ENCODE results near the gene KLHL29. TPM values are rescaled to one million over a fixed set of nuclear protein-coding genes. Genes with fewer than 3 reads are reported as not detected.

Gene KLHL29
- total RNA-seq, 2 experiments from 2014 or later: 2.5 to 2.7 TPM

GRCh38 chr2:23690421-23691105 lies 305.6 kb downstream of the KLHL29 start:
- DNase-seq (no peak), ATAC-seq (ENCODE audit: poor library complexity) (no peak)
- no peak overlapping the region for H3K27ac Mint-ChIP-seq
- H3K4me1 Mint-ChIP-seq (ENCODE audit: low read depth): no peaks in the 10 kb centered on the region
- no peaks in the 10 kb centered on the region for H3K36me3 ChIP-seq (ENCODE audit: insufficient read depth, low read length)
- H3K27me3 Mint-ChIP-seq: no peaks in the 10 kb centered on the region
- no peaks in the 10 kb centered on the region for H3K9me3 Mint-ChIP-seq
- no peak overlapping the region for H3K4me3 ChIP-seq (ENCODE audit: low read length)
- no peaks in the 10 kb centered on the region for H3K27me3 ChIP-seq (ENCODE audit: control insufficient read depth in 1 of 2, insufficient read depth in 2 of 2, low read length in 2 of 2)
- no peak overlapping the region for H3K27ac ChIP-seq (ENCODE audit: low read depth in 1 of 2, low read length in 2 of 2)
- H3K4me1 ChIP-seq (ENCODE audit: insufficient read depth, low read length): no peaks in the 10 kb centered on the region
- TF ChIP-seq CTCF (IDR thresholded peaks at IDR 0.05): no peak
- ChIA-PET CTCF (no interaction called here), POLR2A (no interaction called here)
- H3K36me3 Mint-ChIP-seq (ENCODE audit: low read depth): peaks cover 10% of the 10 kb centered on the region
- no peak overlapping the region for H3K4me3 Mint-ChIP-seq
- H3K9me3 ChIP-seq (ENCODE audit: control insufficient read depth in 1 of 2, insufficient read depth in 1 of 2, low read length in 2 of 2): no peaks in the 10 kb centered on the region
- intact Hi-C loops (cut with DNase I, micrococcal nuclease): no loop called here

DNA sequence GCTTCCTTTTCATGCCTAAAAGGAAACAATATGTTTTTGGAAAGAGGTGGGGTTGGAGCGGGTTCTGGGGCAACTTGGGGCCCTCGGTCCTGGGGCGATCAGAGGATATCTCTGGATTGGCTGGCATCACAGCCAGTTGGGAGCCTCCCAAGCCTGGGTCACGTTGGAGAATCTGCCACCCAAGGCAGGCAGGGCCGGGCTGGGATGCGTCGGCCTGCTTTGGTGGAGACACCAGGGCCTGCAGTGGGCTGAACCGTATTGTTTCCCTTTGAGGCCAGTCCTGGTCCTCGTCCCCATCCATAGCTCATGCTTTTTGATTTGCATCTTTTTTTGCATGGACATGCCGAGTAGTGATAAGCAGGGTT lies 306.1 kb downstream of the KLHL29 start:
- no peak overlapping the region for H3K27ac ChIP-seq (ENCODE audit: low read depth in 1 of 2, low read length in 2 of 2)
- Mint-ChIP-seq H3K9me3 (no peaks in the 10 kb centered on the region), H3K27ac (no peak overlapping the region), H3K4me3 (no peak overlapping the region), H3K36me3 (ENCODE audit: low read depth) (peaks cover 10% of the 10 kb centered on the region), H3K4me1 (ENCODE audit: low read depth) (no peaks in the 10 kb centered on the region), H3K27me3 (no peaks in the 10 kb centered on the region)
- no peak overlapping the region for H3K4me3 ChIP-seq (ENCODE audit: low read length)
- ChIA-PET POLR2A (no interaction called here), CTCF (no interaction called here)
- intact Hi-C loops (cut with DNase I, micrococcal nuclease): no loop called here
- H3K9me3 ChIP-seq (ENCODE audit: control insufficient read depth in 1 of 2, insufficient read depth in 1 of 2, low read length in 2 of 2): no peaks in the 10 kb centered on the region
- no peaks in the 10 kb centered on the region for H3K36me3 ChIP-seq (ENCODE audit: insufficient read depth, low read length)
- H3K4me1 ChIP-seq (ENCODE audit: insufficient read depth, low read length): no peaks in the 10 kb centered on the region
- H3K27me3 ChIP-seq (ENCODE audit: control insufficient read depth in 1 of 2, insufficient read depth in 2 of 2, low read length in 2 of 2): no peaks in the 10 kb centered on the region
- ATAC-seq (ENCODE audit: poor library complexity) (no peak), DNase-seq (no peak)
- no peak for TF ChIP-seq CTCF (IDR thresholded peaks at IDR 0.05)

- H3K36me3 ChIP-seq (ENCODE audit: insufficient read depth, low read length): no peaks in the 10 kb centered on the region
- no peaks in the 10 kb centered on the region for H3K9me3 ChIP-seq (ENCODE audit: control insufficient read depth in 1 of 2, insufficient read depth in 1 of 2, low read length in 2 of 2)
- Mint-ChIP-seq H3K4me3 (no peak overlapping the region), H3K9me3 (no peaks in the 10 kb centered on the region), H3K36me3 (ENCODE audit: low read depth) (peaks cover 10% of the 10 kb centered on the region), H3K27me3 (no peaks in the 10 kb centered on the region), H3K4me1 (ENCODE audit: low read depth) (no peaks in the 10 kb centered on the region), H3K27ac (no peak overlapping the region)
- no peak for TF ChIP-seq CTCF (IDR thresholded peaks at IDR 0.05)
- H3K4me3 ChIP-seq (ENCODE audit: low read length): no peak overlapping the region
- POLR2A ChIA-PET: no interaction called here
- ATAC-seq (ENCODE audit: poor library complexity) (no peak), DNase-seq (peak in 1 of 14 experiments; percentile 9)
- no peaks in the 10 kb centered on the region for H3K27me3 ChIP-seq (ENCODE audit: control insufficient read depth in 1 of 2, insufficient read depth in 2 of 2, low read length in 2 of 2)
- intact Hi-C loops (cut with DNase I, micrococcal nuclease): no loop called here
- no peaks in the 10 kb centered on the region for H3K4me1 ChIP-seq (ENCODE audit: insufficient read depth, low read length)
- CTCF ChIA-PET: no interaction called here
- H3K27ac ChIP-seq (ENCODE audit: low read depth in 1 of 2, low read length in 2 of 2): no peak overlapping the region
These were observed 306.6 kb downstream of the KLHL29 start for GRCh38 chr2:23691565-23691964.
